ENCODE data around the gene LDLRAD3. TPM values are rescaled to one million over a fixed set of nuclear protein-coding genes. Genes with fewer than 3 reads are reported as not detected.

LDLRAD3 gene
- total RNA-seq, 2 experiments from 2014 or later, result not detected

DNA sequence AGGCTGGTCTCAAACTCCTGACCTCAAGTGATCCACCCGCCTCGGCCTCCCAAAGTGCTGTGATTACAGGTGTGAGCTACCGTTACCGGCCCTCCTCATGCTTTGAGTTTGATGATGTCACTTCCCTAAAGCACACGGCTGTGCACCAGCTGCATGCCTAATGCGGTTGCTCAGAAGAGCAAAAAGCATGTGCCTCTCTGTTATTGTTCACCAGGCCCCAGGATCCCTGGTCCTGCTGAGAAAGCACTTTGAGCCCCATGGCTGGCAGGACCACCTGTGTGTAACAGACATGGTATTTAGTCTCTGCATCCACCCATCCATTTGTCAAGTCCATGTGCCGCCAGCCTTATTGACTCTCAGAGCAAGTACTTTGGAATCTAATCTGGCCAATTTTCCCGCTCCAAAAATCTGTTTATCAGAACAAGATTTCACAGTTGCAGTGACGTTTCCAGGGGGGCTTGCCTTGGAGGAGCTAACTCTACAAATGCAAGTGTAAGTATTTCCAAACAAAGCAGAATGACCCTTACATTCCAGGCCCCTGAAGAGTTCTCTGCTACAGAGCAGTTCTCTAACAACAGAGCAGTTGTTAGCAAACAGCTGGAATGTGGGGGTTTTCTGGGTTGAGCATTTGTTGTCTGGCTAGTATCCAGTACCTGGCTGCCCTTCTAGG, 89.4 kb downstream of the LDLRAD3 start:
- Histone ChIP-seq H2AFZ (ENCODE audit: low read length) (no peak overlapping the region), H4K20me1 (ENCODE audit: insufficient read depth, low read length) (no peaks in the 10 kb centered on the region), H3K4me2 (ENCODE audit: low read length) (no peak overlapping the region), H3K4me1 (ENCODE audit: insufficient read depth, low read length, poor library complexity, severe bottlenecking) (no peaks in the 10 kb centered on the region), H3K4me3 (ENCODE audit: low read depth, low read length, poor library complexity, severe bottlenecking) (no peak overlapping the region), H3K27ac (ENCODE audit: low read depth, low read length, poor library complexity, severe bottlenecking) (no peak overlapping the region), H3K9me2 (ENCODE audit: insufficient read depth, low read length) (no peaks in the 10 kb centered on the region), H3K9me3 (ENCODE audit: low read length) (no peaks in the 10 kb centered on the region), H3K79me2 (ENCODE audit: insufficient read depth, low read depth, low read length) (no peaks in the 10 kb centered on the region), H3K36me3 (ENCODE audit: insufficient read depth, low read length) (no peaks in the 10 kb centered on the region)
- ChIA-PET CTCF (ENCODE audit: unreplicated experiment) (no interaction called here), POLR2A (interaction anchor here (0.6 kb wide), 1 partner anchor 99 kb away, joined by 3 read pairs; no protein-coding TSS in a partner anchor)
- BruUV-seq (replicated peaks), result no TSS peak
- intact Hi-C loops (cut with micrococcal nuclease; ENCODE audit: unreplicated experiment), result no loop called here
- no peak for DNase-seq (ENCODE audit: low spot score)
- TF ChIP-seq, protein P1, sequence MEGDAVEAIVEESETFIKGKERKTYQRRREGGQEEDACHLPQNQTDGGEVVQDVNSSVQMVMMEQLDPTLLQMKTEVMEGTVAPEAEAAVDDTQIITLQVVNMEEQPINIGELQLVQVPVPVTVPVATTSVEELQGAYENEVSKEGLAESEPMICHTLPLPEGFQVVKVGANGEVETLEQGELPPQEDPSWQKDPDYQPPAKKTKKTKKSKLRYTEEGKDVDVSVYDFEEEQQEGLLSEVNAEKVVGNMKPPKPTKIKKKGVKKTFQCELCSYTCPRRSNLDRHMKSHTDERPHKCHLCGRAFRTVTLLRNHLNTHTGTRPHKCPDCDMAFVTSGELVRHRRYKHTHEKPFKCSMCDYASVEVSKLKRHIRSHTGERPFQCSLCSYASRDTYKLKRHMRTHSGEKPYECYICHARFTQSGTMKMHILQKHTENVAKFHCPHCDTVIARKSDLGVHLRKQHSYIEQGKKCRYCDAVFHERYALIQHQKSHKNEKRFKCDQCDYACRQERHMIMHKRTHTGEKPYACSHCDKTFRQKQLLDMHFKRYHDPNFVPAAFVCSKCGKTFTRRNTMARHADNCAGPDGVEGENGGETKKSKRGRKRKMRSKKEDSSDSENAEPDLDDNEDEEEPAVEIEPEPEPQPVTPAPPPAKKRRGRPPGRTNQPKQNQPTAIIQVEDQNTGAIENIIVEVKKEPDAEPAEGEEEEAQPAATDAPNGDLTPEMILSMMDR (conservative IDR thresholded peaks at IDR 0.05; ENCODE audit: low read length), result no peak
- TF ChIP-seq EZH2phosphoT487 (IDR thresholded peaks at IDR 0.05; ENCODE audit: borderline replicate concordance, low read depth, low read length), result no peak

DNA sequence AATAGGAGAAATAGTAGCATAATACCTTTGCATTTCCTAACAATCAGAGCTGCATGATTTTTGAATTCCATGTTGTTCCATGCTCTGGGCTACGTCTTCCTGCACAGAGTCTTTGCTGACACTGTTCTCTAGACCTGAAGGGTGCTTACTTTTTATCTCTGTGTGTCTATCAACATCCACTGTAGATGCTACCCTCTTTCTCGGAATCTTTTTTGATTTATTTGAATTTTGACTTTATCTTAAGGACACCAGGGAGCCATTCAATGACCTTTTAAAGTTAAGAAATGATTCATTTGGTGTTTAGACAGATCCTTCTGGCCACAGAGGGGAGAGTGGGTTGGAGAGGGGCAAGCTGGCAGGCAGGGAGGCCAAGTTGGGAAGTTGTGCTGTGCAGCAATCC, 90.1 kb downstream of the LDLRAD3 start:
- ChIA-PET CTCF (ENCODE audit: unreplicated experiment) (no interaction called here), POLR2A (no interaction called here)
- DNase-seq (ENCODE audit: low spot score), result no peak
- Histone ChIP-seq H3K36me3 (ENCODE audit: insufficient read depth, low read length) (no peaks in the 10 kb centered on the region), H3K4me1 (ENCODE audit: insufficient read depth, low read length, poor library complexity, severe bottlenecking) (no peaks in the 10 kb centered on the region), H3K9me2 (ENCODE audit: insufficient read depth, low read length) (no peaks in the 10 kb centered on the region), H3K27ac (ENCODE audit: low read depth, low read length, poor library complexity, severe bottlenecking) (no peak overlapping the region), H3K79me2 (ENCODE audit: insufficient read depth, low read depth, low read length) (no peaks in the 10 kb centered on the region), H2AFZ (ENCODE audit: low read length) (no peak overlapping the region), H3K4me3 (ENCODE audit: low read depth, low read length, poor library complexity, severe bottlenecking) (no peak overlapping the region), H3K4me2 (ENCODE audit: low read length) (no peak overlapping the region), H3K9me3 (ENCODE audit: low read length) (no peaks in the 10 kb centered on the region), H4K20me1 (ENCODE audit: insufficient read depth, low read length) (no peaks in the 10 kb centered on the region)
- no TSS peak for BruUV-seq (replicated peaks)
- TF ChIP-seq, protein P1 (conservative IDR thresholded peaks at IDR 0.05; ENCODE audit: low read length), result no peak
- TF ChIP-seq EZH2phosphoT487 (IDR thresholded peaks at IDR 0.05; ENCODE audit: borderline replicate concordance, low read depth, low read length), result no peak
- intact Hi-C loops (cut with micrococcal nuclease; ENCODE audit: unreplicated experiment), result no loop called here

DNA sequence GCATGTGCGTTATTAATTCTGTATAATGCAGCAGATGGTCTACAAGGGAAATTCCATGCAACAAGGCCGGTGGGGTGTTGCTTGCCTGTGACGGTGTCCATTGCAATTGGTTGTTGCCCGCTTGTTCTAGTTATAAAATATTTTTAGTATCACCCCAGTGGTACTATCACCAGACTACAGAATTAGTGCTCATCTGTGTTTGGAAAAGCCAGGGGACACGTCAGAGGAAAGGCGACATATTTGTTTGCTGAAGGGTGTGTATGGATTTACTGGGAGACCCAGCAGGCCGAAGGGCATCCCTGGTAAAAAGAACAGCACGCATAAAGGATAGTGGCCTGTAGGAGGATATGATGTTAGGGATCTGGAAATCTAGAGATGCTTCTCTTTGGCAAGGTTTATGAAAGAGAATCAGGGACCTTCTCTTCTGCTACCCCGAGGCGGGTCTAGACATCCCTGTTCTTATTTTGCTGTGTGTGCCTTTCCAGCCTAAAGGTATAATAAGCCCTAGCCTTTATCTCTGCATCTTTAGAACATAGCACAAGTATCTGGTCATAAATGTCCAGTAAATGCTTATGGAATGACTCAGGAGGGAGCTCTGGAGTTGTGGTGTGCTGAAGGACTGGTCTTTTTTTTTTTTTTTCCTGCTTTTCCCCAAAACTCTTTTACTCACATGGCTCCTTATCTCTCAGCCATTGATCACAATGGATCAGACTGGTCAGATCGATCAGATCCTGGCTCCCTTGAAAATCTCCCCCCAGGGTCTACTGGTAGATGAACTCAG, 90.9 kb downstream of the LDLRAD3 start:
- Histone ChIP-seq H2AFZ (ENCODE audit: low read length) (no peak overlapping the region), H3K9me3 (ENCODE audit: low read length) (no peaks in the 10 kb centered on the region), H3K9me2 (ENCODE audit: insufficient read depth, low read length) (no peaks in the 10 kb centered on the region), H3K79me2 (ENCODE audit: insufficient read depth, low read depth, low read length) (no peaks in the 10 kb centered on the region), H3K4me3 (ENCODE audit: low read depth, low read length, poor library complexity, severe bottlenecking) (no peak overlapping the region), H3K4me2 (ENCODE audit: low read length) (no peak overlapping the region), H3K36me3 (ENCODE audit: insufficient read depth, low read length) (no peaks in the 10 kb centered on the region), H3K4me1 (ENCODE audit: insufficient read depth, low read length, poor library complexity, severe bottlenecking) (no peaks in the 10 kb centered on the region), H4K20me1 (ENCODE audit: insufficient read depth, low read length) (no peaks in the 10 kb centered on the region), H3K27ac (ENCODE audit: low read depth, low read length, poor library complexity, severe bottlenecking) (no peak overlapping the region)
- ChIA-PET CTCF (ENCODE audit: unreplicated experiment) (no interaction called here), POLR2A (no interaction called here)
- TF ChIP-seq, protein P1 (conservative IDR thresholded peaks at IDR 0.05; ENCODE audit: low read length), result no peak
- no peak for TF ChIP-seq EZH2phosphoT487 (IDR thresholded peaks at IDR 0.05; ENCODE audit: borderline replicate concordance, low read depth, low read length)
- intact Hi-C loops (cut with micrococcal nuclease; ENCODE audit: unreplicated experiment), result no loop called here
- no TSS peak for BruUV-seq (replicated peaks)
- no peak for DNase-seq (ENCODE audit: low spot score)
